GM18858 (cell line): ENCODE data around the gene SFTPA1.
"Not testable (repeated sequence)": the region's sequence is repeated elsewhere in the genome, so short reads cannot be mapped to it uniquely, and the experiment has no call there.

Source experiments
- ATAC-seq: cut with Tn5 transposase; IDR thresholded peaks from one replicate; pipeline ENCODE4 v1.9.1; 2021; ENCODE audit not compliant: unreplicated experiment

The SFTPA1 gene

DNA sequence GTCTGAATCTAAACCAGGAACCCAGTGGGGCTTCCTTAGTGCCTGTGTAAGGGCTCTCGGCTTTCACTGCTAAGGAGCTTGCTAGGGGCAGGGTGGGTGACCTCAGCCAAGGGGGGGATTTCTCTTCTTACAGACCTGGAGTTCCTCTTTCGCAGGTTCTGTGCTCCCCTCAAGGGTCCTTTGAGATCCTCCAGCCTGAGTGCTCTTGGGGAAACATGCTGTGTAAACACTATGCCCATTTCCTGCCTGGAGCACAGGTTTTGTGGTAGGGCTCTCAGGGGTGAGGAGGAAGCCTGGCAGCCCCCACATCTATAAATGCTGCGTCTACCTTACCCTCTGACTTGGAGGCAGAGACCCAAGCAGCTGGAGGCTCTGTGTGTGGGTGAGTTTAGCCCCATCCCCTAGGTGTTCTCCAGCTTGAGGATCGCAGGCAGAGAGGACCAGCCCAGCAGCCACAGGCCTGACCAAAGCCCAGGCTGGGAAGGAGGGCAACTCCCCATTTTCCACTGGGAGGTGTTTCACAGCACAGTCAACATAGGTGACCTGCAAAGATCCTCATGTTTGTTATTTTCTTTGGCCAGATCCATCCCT lies at the start of gene SFTPA1:
Gene SFTPA1 (plus strand): TSS at position 339 of the 591 bp plus-strand sequence. CDS start 887 bp downstream, outside the sequence.
- no peak for ATAC-seq

GRCh38 chr10:79561257-79561656 lies 49.5 kb upstream of the SFTPA1 start:
- no peak for ATAC-seq

GRCh38 chr10:79562135-79562756 lies 48.5 kb upstream of the SFTPA1 start:
- ATAC-seq: no peak

DNA sequence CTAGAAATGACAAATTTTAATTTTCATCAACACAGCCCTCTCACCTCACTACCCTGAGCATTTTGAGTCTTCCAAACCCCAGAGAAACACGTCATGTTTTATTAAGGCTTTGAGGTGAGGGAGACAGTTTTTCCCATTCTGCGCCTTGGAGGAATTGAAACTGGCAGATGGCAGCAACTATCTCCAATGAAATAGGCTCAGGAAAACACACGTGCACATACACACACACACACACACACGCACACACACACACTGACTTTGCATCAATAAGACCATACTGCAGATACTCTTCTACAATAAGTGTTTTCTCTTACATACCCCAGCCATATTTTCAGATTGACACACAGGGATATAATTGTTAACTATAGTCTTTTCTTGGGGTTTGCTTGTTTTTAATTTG lies 47.3 kb upstream of the SFTPA1 start:
- ATAC-seq: no peak

DNA sequence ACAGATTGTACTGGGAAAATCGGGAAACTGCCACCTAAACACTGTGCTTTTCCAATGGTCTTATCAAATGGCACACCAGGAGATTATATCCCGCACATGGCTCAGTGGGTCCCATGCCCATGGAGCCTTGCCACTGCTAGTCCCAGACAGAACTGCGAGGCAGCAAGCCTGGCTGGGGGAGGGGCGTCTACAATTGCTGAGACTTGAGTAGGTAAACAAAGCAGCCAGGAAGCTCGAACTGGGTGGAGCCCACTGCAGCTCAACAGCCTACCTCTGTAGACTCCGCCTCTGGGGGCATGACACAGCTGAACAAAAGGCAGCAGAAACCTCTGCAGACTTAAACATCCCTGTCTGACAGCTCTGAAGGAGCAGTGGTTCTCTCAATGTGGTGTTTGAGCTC lies 40.1 kb upstream of the SFTPA1 start:
- not testable (repeated sequence) for ATAC-seq

GRCh38 chr10:79579361-79579760 lies 31.4 kb upstream of the SFTPA1 start:
- ATAC-seq: no peak

DNA sequence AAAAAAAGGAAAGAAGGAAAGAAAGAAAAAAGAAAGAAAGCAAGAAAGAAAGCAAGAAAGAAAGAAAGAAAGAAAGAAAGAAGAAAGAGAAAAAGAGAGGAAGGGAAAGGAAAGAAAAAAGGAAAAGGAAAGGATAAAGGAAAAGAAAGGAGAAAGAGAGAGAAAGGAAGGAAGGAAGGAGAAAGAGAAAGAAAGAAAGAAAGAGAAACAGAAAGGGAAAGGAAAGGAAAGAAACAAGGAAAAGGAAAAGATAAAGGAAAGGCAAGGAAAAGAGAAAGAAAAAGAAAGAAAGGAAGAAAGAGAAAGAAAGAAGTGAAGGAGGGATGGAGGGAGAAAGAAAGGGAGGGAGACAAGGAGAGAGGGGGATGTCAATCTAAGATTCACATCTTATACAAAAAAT lies 29.7 kb upstream of the SFTPA1 start:
- no peak for ATAC-seq

- ATAC-seq: no peak
Observed at GRCh38 chr10:79582096-79582495, 28.6 kb upstream of the SFTPA1 start.

GRCh38 chr10:79582954-79583353 lies 27.8 kb upstream of the SFTPA1 start:
- not testable (repeated sequence) for ATAC-seq

- ATAC-seq: no peak
Observed at GRCh38 chr10:79583488-79584024, 27.2 kb upstream of the SFTPA1 start.

DNA sequence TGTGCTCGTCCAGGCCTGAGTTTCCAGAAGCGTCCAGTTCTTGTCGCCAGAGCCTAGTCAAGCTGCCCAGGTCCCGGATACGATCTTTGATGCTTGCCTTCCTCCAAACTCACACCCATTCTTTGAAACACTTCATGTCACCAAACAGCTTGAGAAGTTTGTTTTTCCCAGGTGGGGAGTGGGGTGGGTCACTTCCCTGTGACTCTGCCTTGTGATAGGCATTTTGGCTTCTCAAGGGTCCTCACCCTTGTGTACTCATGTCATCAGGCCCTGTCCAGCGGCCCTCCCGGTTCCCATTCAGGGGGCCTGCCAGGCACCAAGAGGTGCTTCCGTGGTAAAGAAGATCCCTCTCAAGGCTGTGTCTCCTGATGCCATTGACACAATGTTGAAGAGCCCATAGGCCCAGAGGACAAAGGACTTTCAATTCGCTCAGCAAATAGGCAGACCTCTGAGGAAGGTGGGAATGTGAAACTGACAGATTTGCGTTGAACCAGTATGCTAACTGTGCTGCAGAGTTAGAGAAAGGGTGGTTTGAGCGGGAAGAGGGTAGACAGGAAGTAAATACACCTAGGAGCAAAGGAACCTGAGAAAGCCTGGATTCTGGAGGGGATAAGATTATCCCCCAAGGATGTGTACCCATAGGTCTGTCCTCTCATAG lies 24.7 kb upstream of the SFTPA1 start:
- ATAC-seq: no peak

GRCh38 chr10:79586933-79587332 lies 23.8 kb upstream of the SFTPA1 start:
- ATAC-seq: no peak

GRCh38 chr10:79588800-79589199 lies 21.9 kb upstream of the SFTPA1 start:
- ATAC-seq: no peak

- no peak for ATAC-seq
Observed at GRCh38 chr10:79593377-79593776, 17.4 kb upstream of the SFTPA1 start.

GRCh38 chr10:79594565-79594964 lies 16.2 kb upstream of the SFTPA1 start:
- not testable (repeated sequence) for ATAC-seq

DNA sequence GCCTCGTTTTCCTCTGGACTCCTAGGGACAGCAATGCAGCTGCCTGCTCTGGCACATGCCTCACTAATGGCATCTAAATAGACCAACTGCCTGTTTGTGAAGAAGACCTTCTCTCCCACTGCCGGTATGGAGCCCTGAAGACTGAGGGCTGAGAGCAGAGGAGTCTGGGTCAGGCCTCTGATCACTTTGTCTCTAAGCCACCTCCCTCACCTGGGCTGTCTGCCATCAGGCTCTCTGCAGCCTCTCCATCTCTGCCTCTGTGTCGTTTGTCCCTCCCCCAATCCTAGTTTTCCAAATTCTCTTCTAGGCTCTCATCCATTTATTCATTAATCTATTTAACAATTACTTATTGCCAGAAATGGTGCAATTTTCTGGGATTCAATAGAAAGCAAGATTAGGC lies 15.2 kb upstream of the SFTPA1 start:
- ATAC-seq: no peak

DNA sequence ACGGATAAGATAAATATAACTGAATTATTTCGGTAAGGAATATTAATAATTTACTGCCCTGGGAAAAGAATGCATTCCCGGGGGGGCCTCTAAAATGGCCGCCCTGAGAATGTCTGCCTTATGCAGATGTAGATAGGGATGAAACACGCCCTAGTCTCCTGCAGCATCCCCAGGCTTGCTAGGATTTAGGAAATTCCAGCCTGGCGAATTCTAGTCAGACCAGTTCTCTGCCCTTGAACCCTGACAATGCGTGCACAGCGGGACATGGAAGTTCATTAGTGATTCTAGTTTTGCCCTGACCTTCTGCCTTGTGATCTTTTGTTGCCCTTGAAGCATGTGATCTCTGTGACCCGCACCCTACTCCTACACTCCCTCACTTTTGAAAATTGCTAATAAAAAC lies 11.1 kb upstream of the SFTPA1 start:
- not testable (repeated sequence) for ATAC-seq

DNA sequence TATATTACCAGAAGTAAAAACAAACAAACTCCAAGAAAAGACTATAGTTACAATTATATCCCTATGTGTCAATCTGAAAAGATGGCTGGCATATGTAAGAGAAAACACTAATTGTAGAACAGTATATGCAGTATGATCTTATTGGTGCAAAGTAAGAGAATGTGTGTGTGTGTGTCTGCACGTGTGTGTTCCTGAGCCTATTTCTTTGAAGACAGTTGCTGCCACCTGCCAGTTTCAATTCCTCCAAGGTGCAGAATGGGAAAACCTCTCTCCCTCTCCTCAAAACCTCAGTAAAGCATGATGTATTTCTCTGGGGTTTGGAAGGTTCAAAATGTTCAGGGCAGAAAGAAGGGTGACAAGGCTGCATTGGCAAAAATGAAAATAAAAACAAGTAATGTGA lies 8.8 kb upstream of the SFTPA1 start:
- ATAC-seq: no peak

DNA sequence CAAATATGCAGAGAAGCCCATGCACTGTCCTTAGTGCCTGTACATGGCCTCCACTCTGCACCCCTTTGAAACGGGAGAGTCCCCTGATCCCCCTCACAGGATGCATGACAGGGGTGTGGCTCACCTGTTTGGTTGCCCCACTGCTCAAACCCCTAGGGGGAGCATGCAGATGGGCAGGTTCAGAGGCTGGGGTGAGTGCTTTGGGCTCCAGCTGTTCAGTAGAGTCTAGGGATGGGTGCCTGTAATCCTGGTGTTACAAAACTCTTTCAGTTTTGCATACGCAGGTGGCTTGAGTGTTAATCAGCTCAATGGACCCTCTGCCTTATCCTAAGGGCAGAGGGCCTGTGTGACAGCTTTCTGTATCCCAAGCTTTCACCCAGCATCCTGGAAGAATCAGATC lies 7.8 kb upstream of the SFTPA1 start:
- ATAC-seq: no peak

- ATAC-seq: no peak
Observed at GRCh38 chr10:79604294-79604693, 6.4 kb upstream of the SFTPA1 start.

GRCh38 chr10:79605308-79605707 lies 5.4 kb upstream of the SFTPA1 start:
- ATAC-seq: no peak
